Stimulated activated CD8-positive, alpha-beta memory T cell treated with anti-CD3 and anti-CD28 coated beads, Interleukin-2, amount 100 ng/mL, for 48 hours (primary cell): ENCODE measurements around the gene FGF3.

Experiments
- DNase-seq, 2 donors: peaks; one replicate each; pipeline ENCODE4 v3.0.0-alpha.2; 2020; ENCODE audit warnings: low read depth in 2 of 2

Gene FGF3

GRCh38 chr11:69804769-69805508 lies 14.3 kb downstream of the FGF3 start:
- no peak for DNase-seq

GRCh38 chr11:69803604-69804218 lies 15.5 kb downstream of the FGF3 start:
- no peak for DNase-seq

GRCh38 chr11:69803022-69803421 lies 16.2 kb downstream of the FGF3 start:
- DNase-seq: no peak

- DNase-seq: no peak
Measured at GRCh38 chr11:69802590-69802989, 16.6 kb downstream of the FGF3 start.

GRCh38 chr11:69801513-69802335 lies 17.5 kb downstream of the FGF3 start:
- DNase-seq: peak in 1 of 2 donors; percentile 32

GRCh38 chr11:69800278-69800677 lies 18.9 kb downstream of the FGF3 start:
- DNase-seq: no peak

GRCh38 chr11:69799582-69799981 lies 19.6 kb downstream of the FGF3 start:
- DNase-seq: no peak

- no peak for DNase-seq
Measured at GRCh38 chr11:69799097-69799496, 20.1 kb downstream of the FGF3 start.

- no peak for DNase-seq
Measured at GRCh38 chr11:69797737-69798528, 21.3 kb downstream of the FGF3 start.

GRCh38 chr11:69797156-69797555 lies 22.1 kb downstream of the FGF3 start:
- no peak for DNase-seq

- no peak for DNase-seq
Measured at GRCh38 chr11:69796063-69796462, 23.2 kb downstream of the FGF3 start.

- no peak for DNase-seq
Measured at GRCh38 chr11:69791276-69792180, 27.7 kb downstream of the FGF3 start.

- no peak for DNase-seq
Measured at GRCh38 chr11:69788956-69789355, 30.3 kb downstream of the FGF3 start.

- no peak for DNase-seq
Measured at GRCh38 chr11:69787906-69788305, 31.3 kb downstream of the FGF3 start.

GRCh38 chr11:69787457-69787856 lies 31.8 kb downstream of the FGF3 start:
- no peak for DNase-seq

GRCh38 chr11:69781241-69781640 lies 38.0 kb downstream of the FGF3 start:
- DNase-seq: no peak

GRCh38 chr11:69778373-69778772 lies 40.8 kb downstream of the FGF3 start:
- no peak for DNase-seq

- DNase-seq: no peak
Measured at GRCh38 chr11:69775163-69775755, 44.0 kb downstream of the FGF3 start, which contains the start of gene FGF4. TSS of gene FGF4 (minus strand) at chr11:69775341. CDS start at chr11:69775084, 257 bp downstream.

- no peak for DNase-seq
Measured at GRCh38 chr11:69774354-69775162, 44.7 kb downstream of the FGF3 start.
